NAMALWA (cell line): ENCODE data around the gene DEFB131A.
"Not testable (repeated sequence)": the region's sequence is repeated elsewhere in the genome, so short reads cannot be mapped to it uniquely, and the experiment has no call there.

Experiments used
- DNase-seq: peaks from one replicate; pipeline ENCODE4 v3.0.0-alpha.2; 2015; ENCODE audit warnings: low spot score

Gene DEFB131A, protein sequence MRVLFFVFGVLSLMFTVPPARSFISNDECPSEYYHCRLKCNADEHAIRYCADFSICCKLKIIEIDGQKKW

DNA sequence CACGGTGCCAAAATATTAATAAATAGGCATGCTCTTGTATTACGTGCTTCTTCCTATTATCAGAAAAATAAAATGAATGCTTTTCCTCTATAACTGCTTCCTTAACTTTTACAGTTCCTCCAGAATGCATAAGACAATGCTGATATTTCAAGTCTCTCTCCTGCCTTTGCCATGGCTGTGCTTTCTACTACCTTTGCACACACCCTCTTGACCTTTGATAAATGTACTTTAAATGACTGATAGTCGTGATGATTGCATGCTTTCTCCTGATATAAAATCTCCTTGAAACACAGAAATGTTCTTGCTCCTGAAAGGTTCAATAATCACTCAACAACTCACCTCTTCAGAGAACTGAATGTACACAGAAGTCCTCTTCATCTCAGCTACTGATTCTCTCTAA, at the start of gene DEFB131A:
Gene DEFB131A (plus strand): TSS at position 301 of the 400 bp plus-strand sequence. CDS start 120 bp downstream, outside the sequence.
- DNase-seq, result not testable (repeated sequence)

DNA sequence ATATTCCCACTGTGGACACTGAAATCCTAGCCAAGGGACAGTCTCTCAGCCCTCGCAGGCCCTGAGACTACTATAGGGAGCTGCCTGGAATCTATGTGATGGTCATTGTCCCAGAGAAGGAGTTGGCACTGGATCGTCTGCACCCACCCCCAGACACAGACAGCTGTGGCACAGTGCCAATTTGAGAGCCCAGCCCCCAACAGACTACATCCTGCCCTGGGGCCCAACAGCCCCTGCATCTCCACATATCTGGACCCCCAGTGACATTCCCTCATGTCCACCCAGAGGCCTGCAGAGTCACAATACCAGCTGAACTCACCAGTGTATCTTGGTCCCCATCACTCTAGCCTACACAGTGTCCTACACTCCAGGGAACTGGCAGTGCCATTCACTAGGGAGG, 38.4 kb upstream of the DEFB131A start:
- DNase-seq, result not testable (repeated sequence)

GRCh38 chr4:9406491-9406890, 37.7 kb upstream of the DEFB131A start:
- not testable (repeated sequence) for DNase-seq

- no peak for DNase-seq
Measured at GRCh38 chr4:9409793-9410192, 34.4 kb upstream of the DEFB131A start.

DNA sequence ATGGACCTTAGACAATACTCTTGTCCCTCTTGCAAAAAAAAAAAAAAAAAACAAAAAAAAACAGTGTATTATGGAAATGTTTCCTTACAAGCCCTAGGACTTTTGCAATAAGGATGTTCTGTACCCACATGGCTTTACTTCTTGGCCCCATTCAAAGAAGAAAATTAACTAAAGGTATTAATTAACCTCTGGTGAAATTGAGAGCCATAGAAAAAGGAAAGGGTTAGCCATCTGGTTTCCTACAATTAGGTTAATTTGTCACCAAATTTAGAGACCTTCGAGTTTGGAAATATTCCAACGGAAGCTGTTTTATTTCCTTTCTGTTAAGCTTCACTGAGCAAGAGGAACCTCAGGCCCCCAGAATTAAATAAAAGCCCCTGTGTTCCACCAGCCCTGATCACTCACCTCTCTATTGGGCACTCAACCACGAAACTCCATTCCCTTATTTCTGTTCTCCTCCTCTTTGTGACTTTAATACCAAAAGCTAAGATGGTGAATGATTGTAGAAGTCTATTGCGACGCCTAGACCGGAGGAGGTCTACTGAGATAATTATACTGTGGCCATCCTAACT, 22.2 kb upstream of the DEFB131A start:
- DNase-seq, result not testable (repeated sequence)

- DNase-seq, result not testable (repeated sequence)
Measured at GRCh38 chr4:9425916-9426315, 18.3 kb upstream of the DEFB131A start.

GRCh38 chr4:9430061-9430460, 14.2 kb upstream of the DEFB131A start:
- DNase-seq, result not testable (repeated sequence)

GRCh38 chr4:9433320-9433719, 10.9 kb upstream of the DEFB131A start:
- DNase-seq, result not testable (repeated sequence)

DNA sequence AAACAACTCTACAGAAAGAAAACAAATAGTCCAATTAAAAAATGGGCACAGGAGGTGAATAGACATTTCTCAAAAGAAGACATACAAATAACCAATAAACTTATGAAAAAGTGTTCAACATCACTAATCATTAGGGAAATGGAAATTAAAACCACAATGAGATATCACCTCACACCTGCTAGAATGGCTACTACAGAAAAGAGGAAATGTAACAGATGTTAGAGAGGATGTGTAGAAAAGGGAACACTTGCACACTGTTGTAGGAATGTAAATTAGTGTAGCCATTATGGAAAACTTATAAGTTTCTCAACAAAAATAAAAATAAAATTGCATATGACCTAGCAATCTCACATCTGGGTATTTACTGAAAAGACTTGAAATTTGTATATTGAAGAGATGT, 7.5 kb upstream of the DEFB131A start:
- DNase-seq, result not testable (repeated sequence)

- DNase-seq, result not testable (repeated sequence)
Measured at GRCh38 chr4:9442355-9442754, 1.9 kb upstream of the DEFB131A start.

DNA sequence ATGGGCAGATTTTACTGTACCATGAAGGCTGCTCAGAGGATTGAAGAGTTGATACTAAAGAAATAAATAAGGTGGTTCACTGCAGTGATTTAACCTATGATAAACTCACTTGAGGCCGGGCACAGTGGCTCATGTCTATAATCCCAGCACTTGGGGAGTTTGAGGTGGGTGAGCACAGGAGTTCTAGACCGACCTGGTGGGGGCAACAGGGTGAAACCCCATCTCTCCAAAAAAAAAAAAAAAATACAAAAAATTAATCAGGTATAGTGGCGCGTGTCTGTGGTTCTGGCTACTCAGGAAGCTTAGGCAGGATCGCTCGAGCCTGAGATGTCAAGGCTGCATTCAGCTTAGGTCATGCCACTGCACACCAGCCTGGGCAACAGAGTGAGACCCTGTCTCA, 467 bp downstream of the DEFB131A start:
- not testable (repeated sequence) for DNase-seq

DNA sequence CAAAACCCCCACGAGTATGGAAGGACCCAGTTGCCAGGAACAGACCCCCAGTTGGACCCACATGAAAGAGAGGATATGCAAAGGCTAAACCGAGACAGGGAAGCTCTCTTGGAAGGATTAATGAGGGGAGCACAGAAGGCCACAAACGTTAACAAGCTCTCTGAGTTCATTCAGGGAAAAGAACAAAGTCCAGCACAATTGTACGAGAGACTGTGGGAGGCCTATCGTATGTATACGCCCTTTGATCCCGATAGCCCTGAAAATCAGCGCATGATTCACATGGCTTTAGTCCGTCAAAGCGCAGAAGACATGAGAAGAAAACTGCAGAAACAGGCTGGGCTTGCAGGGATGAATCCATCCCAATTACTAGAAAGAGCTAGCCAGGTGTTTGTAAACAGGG, 8.0 kb downstream of the DEFB131A start:
- not testable (repeated sequence) for DNase-seq

GRCh38 chr4:9454284-9454683, 10.1 kb downstream of the DEFB131A start:
- DNase-seq, result not testable (repeated sequence)

DNA sequence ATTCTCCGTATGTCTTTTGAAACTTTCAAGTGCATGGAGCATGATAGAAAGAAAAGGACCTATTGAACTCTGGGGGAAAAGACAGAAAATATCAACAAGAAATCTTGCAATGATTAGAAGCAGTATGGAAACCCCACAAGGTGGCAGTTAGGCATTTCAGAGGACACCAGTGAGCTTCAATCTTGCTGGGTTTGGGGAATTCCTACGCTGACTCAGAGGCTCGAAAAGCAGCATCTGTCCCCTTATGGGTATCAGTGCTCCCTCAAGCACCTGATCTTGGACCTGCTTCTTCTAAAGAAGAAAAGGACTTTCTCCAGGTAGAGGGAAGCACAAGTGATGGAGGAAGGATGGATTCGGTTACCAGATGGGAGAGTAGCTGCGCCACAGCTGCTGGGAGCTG, 10.8 kb downstream of the DEFB131A start:
- DNase-seq, result not testable (repeated sequence)

DNA sequence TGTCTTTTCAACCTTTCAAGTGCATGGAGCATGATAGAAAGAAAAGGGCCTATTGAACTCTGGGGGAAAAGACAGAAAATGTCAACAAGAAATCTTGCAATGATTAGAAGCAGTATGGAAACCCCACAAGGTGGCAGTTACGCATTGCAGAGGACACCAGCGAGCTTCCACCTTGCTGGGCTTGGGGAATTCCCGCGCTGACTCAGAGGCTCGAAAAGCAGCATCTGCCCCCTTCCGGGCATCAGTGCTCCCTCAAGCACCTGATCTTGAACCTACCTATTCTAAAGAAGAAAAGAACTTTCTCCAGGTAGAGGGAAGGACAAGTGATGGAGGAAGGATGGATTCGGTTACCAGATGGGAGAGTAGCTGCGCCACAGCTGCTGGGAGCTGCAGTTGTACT, 35.3 kb downstream of the DEFB131A start:
- not testable (repeated sequence) for DNase-seq

- DNase-seq, result not testable (repeated sequence)
Measured at GRCh38 chr4:9480066-9480465, 35.9 kb downstream of the DEFB131A start.

- not testable (repeated sequence) for DNase-seq
Measured at GRCh38 chr4:9482871-9483270, 38.7 kb downstream of the DEFB131A start.

GRCh38 chr4:9483682-9484081, 39.5 kb downstream of the DEFB131A start:
- DNase-seq, result not testable (repeated sequence)

- not testable (repeated sequence) for DNase-seq
Measured at GRCh38 chr4:9486880-9487279, 42.7 kb downstream of the DEFB131A start.

DNA sequence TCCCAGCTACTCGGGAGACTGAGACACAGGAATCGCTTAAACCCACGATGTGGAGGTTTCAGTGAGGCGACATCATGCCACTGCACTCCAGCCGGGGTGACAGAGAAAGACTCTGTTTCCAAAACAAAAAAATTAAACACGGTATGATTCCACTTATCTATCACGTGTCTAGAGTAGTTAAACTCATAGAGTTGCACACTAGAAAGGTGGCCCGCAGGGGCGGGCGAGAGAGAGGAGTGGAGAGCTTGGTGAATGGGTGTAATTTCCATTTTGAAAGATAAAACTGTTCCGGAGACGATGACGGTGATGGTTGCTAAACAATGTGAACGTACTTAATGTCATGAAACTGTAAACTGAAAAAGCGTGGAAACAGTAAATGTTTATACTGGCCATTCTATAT, 44.6 kb downstream of the DEFB131A start:
- DNase-seq, result not testable (repeated sequence)

DNA sequence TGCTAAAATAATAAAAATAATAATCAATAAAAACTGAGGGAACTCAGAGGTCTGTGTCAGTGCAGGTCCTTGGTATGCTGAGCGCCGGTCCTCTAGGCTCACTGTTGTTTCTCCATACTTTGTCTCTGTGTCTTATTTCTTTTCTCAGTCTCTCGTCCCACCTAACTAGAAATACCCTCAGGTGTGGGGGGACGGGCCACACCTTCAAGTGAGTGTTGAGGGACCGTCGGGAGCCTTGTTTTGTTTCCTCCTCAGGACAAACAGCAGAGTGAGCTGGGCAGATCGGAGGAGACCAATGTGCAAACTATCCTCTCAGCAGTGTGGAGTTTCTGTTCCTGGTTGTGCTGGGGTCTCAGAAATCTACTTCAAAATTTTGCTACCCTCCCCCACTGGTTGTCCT, 46.3 kb downstream of the DEFB131A start:
- DNase-seq, result not testable (repeated sequence)

- not testable (repeated sequence) for DNase-seq
Measured at GRCh38 chr4:9490986-9491385, 46.8 kb downstream of the DEFB131A start.

DNA sequence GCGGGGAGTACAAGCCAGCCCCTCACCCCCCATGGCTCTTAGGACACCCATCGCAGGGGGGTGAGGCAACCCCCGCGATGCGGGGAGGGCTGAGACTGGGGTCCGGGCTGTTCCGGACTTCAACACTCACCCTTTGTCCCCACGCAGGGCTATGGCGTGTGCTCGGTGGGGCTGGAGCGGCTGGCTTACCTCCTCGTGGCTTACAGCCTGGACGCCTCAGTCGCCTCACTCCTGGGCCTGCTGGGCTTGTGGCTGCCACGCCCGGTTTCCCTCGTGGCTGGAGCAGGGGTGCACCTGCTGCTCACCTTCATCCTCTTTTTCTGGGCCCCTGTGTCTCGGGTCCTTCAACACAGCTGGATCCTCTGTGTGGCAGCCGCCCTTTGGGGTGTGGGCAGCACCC, 49.4 kb downstream of the DEFB131A start:
- not testable (repeated sequence) for DNase-seq
